GM21619 (cell line): ENCODE measurements around the gene COL27A1.

Source experiments
- ATAC-seq: cut with Tn5 transposase; IDR thresholded peaks from one replicate; pipeline ENCODE4 v1.9.1; 2021; ENCODE audit not compliant: unreplicated experiment

COL27A1 gene

DNA sequence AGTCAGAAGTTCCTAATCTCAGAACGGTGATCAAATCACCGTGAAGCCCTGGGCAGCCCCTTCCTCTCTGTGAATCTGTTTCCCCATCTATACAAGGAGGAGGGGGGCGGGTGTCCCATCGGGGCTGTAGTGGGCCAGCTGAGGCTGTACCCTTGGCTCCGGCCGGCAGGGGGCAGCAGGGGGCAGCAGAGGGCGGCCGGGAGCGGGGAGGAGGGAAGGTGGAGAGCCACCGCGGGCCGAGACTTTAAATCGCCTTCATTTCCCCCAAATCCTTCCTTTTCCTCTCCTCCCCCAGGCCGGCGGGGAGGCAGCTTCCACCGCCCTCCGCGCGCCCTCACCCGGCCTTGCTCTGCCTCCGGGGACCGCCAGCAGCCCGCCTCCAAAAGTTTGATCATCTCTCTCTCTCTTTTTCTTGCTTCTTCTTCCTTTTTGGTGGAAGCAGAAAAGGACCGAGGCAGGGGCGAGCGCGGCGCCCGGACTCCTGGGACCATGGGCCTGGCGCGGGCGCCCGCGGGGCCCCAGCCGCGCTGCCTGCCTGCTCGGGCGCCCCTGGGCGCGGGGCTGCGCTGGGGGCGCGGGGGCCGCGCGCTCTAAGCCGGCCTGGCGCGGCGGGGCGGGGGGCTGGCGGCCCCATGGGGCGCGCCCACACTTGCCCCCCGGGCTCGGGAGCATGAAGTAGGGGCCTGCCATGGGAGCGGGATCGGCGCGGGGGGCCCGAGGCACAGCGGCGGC lies at the start of gene COL27A1:
Gene COL27A1, plus strand, starts transcription at position 275 of the 732 bp plus-strand sequence. Its CDS starts 414 bp downstream, at position 689.
- ATAC-seq, result peak; percentile 96

DNA sequence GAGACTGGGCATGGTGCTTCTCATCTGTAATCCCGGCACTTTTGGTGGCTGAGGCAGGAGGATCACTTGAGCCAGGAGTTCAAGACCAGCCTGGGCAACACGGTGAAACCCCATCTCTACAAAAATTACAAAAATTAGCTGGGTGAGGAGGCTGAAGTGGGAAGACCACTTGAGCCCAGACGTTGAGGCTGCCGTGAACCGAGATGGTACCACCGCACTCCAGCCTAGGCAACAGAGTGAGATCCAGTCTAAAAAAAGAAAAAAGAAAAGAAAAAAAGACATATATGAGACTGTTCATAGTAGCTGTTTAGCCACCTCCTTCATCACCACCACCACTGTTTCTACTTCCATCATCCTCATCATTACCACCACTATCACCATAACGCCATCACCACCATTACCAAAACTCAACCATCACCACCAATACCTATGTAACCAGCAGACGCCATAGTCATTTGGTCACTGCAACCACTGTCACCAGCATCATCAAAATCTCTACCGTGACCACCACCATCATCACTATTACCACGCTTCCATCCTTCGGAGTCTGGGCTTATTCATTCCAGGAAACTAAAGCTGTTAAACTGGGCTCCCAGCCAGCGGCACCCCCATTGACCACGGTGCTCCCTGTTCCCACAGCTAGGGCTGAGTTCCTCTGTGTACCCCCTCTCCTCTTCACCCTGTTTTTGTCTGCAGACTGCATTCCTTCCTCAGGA lies 47.9 kb upstream of the COL27A1 start:
- no peak for ATAC-seq

GRCh38 chr9:114108016-114108833 lies 47.1 kb upstream of the COL27A1 start:
- ATAC-seq, result peak; percentile 69

DNA sequence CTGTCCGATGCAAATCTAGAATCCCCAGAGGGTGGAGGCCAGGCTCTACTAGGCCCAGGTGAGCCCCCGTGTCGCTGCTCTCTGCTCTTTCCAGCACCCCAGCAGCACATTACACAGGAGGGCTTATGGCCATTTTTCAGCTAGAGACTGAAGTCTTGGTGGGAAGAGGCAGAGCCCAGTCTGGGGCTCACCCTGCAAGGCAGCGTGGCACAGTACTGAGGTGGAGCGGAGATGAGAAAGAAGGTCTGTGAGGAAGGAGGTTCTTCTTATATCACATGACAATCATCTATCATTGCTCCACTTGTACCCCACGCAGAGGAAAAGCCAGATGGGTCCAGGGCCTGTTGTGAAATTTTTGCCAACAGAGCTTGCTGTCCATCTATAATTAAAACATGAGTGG lies 46.2 kb upstream of the COL27A1 start:
- no peak for ATAC-seq

DNA sequence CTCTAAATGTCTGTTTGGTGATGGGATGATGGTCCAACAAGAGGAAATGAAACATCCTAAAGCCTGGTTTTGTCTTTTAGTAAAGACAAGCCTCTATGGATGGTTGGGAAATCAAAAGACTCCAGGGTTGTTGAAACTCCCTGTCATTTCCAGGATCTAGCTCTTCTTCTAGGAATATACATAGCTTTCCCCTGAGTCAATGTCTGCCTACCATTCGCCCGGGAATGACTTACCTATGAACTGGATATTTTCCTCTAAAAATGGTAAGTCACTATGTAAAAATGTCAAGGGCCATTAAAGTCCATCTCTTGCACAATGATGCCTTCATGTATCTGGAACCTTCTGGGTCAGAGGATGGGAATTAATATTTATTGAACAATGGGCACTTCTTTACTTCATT lies 45.2 kb upstream of the COL27A1 start:
- no peak for ATAC-seq

DNA sequence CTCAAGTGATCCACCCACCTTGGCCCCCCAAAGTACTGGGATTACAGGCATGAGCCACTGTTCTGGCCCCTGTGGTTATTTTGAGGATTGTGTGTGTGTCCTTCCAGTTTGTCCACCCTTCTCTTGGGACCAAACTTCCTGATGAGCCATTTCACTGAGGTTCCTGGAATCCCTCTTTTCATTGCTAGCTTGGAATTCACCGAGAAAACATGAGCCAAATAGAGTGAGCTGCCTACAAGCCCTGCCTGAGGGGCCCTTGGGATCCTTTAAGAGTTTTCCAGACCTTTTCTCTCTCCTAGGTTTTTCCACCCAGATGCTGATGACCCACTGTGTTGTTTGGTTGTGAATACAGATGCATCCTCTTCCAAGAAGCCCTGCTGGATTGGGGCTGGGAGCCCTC lies 43.0 kb upstream of the COL27A1 start:
- ATAC-seq, result no peak

GRCh38 chr9:114112778-114113584 lies 42.4 kb upstream of the COL27A1 start:
- no peak for ATAC-seq

DNA sequence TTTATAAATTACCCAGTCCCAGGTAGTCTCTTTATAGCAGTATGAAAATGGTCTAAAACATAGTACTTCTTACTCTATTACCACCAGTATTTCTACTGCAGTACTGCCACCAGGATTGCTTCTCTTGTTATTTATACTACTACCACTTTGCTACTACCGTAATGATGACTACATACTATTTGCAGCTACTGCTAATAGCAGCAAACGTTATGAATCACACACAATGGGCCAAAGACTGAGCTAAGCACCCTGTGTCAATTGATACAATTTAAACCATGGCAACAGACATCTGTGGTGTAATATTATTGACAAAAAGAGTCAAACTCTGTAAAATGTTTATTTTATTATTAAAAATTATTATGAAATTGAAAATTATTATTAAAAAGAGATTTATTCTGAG lies 41.0 kb upstream of the COL27A1 start:
- ATAC-seq, result no peak

DNA sequence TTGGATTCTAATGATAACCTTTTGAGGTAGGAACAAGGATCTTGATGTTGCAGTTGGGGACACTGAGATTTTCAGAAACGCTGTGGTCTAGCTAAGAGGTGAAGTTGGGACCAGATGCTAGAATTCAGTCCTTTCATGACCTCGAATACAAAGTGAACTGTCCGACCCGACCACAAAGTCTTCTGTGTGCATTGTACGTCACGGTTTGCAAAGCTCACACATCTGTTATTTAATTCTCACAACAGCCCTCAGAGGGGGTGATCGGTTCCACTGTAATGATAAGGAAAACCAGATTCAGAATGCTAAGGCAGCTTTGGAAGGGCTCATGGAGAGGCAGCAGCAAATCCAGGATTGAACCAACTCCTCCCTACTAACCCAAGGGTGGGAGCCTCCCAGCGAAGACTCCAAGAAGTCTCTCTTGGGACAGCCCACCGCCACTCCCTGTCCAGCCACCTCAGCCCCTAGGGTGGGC lies 39.6 kb upstream of the COL27A1 start:
- no peak for ATAC-seq

GRCh38 chr9:114116126-114116747 lies 39.1 kb upstream of the COL27A1 start:
- ATAC-seq, result no peak

- no peak for ATAC-seq
Observed at GRCh38 chr9:114117614-114117995, 37.7 kb upstream of the COL27A1 start.

DNA sequence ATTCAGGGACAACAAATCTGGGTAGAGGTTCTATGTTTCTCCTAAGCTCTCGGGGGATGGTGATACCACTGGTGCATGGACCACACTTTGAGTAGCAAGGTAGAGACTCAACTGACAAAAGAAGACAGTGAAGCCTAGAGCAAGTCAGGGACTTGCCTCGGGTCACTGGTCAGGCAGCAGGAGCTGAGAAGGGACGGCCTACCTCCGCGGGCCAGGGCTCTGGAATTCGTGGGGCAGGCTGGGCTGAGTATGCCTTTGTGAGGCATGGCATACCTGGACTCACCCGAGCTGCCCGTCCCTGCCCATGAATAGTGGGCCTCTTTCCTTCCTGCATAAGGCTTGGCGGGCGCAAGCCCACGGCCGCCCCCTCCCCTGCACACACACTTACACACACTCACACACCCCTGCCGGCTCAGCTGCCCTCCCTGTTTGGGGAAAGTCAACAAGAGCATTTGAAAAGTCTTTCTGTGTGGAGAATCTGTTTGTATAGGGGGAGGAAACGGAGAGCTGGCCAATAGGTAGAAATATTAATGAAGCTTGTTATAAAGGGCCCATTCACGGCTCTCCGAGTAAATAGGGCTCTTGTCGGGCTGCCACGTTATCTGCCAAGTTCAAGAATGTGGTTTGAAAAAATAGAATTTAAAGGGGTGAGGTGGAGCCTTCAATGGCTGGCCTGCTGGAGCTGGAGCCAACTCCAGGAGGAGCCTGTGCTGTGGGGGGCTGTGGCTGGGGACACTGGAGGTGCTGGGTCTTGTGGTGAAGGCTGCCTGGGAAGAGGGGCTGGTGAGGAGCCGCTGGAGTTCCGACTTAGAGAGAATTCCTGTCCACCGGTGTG lies 37.1 kb upstream of the COL27A1 start:
- ATAC-seq, result no peak

DNA sequence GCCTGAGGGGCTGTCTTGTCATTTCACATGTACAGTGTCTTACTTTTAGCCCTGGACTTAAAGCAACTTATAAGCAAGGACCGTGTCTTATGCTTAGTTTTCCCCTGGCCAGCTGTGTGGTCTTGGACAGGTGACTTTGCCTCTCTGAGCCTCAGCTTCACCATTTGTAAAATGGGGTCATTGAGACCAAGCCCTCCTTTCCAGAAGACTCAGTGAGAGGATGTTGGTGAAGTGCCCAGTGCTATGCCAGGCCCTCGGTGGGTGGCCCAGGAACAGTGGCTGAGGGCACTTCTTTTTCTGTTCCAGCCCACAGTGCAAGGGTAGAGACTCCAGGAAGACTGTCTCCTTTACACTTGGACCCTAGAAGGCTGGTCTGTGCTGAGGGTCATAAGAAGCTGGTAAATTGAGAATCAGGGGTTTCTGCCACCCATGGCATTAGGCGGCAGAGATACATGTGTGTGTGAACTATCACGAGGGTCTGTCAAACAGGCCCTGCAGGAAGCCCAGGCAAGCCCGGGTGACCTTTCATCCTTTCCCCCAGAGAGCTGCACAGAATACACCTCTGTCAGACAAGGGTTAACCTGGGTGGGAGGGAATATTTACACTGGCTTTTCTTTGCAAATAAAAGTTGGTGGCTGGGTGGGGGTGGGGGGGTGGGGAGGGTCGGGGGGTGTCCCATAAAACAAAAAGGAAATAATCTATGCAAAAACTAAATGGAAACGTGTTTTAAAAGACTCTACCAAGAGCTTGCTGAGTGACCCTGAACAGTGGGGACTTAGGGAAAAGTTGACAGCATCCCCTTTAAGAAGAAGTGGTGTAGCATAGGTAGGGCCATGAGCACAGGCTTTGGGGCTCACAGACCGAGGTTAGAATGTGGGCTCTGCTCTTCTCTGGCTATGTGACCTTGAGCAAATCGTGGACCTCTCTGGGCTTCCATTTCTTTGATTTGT lies 35.8 kb upstream of the COL27A1 start:
- no peak for ATAC-seq

GRCh38 chr9:114120192-114121014 lies 34.9 kb upstream of the COL27A1 start:
- no peak for ATAC-seq

DNA sequence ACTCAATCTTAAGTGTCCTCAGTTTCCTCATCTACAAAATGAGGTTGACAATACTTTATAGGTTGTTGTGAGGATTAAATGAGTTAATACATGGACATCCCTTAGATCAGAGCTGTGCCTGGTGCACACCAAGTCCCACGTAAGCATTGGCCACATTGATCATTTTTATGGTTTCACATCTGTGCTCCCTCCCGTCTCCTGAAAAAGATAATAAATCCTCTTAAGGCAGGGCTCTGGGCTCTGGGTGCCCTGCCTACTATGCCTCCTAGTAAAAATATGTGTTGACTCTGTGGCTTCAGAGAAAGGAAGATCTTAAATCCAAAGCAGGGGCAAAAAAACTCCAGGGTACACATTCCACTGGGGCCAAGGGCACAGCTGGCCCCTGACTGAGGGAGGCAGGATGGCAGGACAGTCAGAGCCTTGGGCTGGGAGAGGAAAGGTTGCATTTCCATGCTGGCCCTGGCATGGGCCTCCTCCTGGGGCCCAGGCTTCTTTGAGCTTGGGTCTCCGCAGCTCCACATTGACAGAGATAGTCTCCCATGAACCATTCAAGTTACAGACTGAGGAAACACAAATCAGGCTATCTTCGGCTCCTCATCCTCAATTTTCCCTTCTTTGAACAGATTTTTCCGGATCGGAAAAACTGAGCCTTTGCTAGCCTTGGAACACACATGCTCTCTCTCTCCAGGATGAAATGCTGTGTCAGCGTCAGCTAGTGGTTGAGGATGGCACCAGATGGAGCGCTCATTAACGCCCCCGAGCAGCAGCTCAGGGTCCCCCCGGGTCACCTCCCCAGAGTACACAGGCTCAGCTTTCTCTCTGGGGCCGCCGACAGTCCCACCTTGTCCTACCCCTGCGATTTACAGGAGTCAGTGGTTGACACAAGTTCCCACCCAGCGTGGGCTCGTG lies 33.9 kb upstream of the COL27A1 start:
- ATAC-seq, result no peak
